LNCaP clone FGC (cell line): ENCODE data around the gene EDARADD.
"Not testable (repeated sequence)": the region's sequence is repeated elsewhere in the genome, so short reads cannot be mapped to it uniquely, and the experiment has no call there.

Source experiments
- DNase-seq: peaks from one replicate; pipeline ENCODE4 v3.0.0-alpha.2; 2011; ENCODE audit warnings: low read depth
- H3K4me3 ChIP-seq: 2 replicates; pipeline ENCODE4 v1.5.1; 2011; ENCODE audit warnings: mild to moderate bottlenecking, low read depth, low read length, control low read depth
- TF ChIP-seq, protein P1 (sequence below): IDR thresholded peaks from 2 replicates; pipeline ENCODE4 v1.5.1; 2012; ENCODE audit warnings: mild to moderate bottlenecking; ENCODE audit not compliant: control insufficient read depth, insufficient read depth; ENCODE audit errors: extremely low read depth

EDARADD gene

DNA sequence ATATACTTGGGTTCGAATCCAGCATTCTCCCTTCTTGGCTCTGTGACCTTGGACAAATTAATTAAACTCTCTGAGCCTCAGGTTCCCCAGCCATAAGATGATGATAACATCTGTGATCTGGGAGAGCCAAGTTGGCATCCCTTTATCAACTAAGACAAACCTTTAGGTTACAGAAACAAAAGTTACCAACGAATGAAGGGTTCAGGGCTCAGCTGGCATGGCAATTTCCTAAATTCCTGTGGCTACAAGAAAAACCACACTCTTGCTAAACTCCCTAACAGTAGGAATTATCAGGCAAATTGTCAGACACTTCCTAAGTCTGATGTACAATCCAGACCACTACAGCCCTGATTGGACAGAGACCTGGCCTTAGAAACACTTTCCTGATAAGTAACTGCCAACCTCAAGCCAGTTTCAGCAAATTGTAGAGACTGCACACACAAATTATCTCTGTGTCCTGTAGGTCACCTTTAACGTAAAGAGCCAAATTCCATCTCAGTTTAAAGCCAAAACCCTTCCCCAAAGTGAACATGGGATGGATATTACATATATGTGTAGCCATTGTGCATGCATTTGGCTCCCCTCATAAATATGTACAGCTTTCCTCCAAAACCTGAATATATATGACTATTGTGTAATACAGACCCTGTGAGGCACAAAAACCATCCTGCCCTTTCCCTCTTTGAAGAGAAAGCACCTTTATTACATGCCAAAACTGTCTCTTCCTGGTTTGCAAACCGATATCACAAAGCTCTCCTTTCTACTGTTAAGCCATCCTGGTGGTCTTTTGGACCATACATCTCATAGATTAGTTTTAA, 39.5 kb upstream of the EDARADD start:
- no peak for DNase-seq
- no peak overlapping the region for H3K4me3 ChIP-seq
- TF ChIP-seq, protein P1, sequence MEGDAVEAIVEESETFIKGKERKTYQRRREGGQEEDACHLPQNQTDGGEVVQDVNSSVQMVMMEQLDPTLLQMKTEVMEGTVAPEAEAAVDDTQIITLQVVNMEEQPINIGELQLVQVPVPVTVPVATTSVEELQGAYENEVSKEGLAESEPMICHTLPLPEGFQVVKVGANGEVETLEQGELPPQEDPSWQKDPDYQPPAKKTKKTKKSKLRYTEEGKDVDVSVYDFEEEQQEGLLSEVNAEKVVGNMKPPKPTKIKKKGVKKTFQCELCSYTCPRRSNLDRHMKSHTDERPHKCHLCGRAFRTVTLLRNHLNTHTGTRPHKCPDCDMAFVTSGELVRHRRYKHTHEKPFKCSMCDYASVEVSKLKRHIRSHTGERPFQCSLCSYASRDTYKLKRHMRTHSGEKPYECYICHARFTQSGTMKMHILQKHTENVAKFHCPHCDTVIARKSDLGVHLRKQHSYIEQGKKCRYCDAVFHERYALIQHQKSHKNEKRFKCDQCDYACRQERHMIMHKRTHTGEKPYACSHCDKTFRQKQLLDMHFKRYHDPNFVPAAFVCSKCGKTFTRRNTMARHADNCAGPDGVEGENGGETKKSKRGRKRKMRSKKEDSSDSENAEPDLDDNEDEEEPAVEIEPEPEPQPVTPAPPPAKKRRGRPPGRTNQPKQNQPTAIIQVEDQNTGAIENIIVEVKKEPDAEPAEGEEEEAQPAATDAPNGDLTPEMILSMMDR = no peak

DNA sequence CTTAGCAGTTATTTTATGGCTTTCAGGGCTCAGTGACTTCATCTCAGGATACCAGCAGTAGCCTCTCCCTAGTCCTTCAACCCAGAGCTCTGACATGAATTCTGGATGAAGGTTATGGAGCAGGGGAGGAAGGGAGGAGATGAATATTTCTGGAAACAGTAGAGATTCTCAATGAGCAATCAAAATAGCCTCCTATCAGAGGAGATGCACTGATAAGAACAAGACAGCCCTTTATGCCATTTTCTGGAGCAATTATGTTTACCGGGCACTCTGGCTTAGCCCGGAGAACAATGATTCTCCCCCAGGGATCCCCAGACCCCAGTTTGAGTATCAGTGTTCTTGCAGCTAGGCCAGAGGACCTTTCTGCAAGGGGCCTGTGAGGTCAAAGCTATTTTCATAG, 37.9 kb upstream of the EDARADD start:
- no peak overlapping the region for H3K4me3 ChIP-seq
- no peak for DNase-seq
- TF ChIP-seq, protein P1 = no peak

GRCh38 chr1:236361909-236362590, 32.0 kb upstream of the EDARADD start:
- no peak overlapping the region for H3K4me3 ChIP-seq
- no peak for DNase-seq
- TF ChIP-seq, protein P1 = no peak

- TF ChIP-seq, protein P1 = no peak
- no peak for DNase-seq
- no peak overlapping the region for H3K4me3 ChIP-seq
These were observed 30.8 kb upstream of the EDARADD start for GRCh38 chr1:236363237-236363636.

GRCh38 chr1:236365999-236366570, 28.0 kb upstream of the EDARADD start:
- TF ChIP-seq, protein P1 = no peak
- DNase-seq = no peak

GRCh38 chr1:236366681-236367080, 27.4 kb upstream of the EDARADD start:
- not testable (repeated sequence) for H3K4me3 ChIP-seq, DNase-seq

More at GRCh38 chr1:236365999-236366570, 28.0 kb upstream of the EDARADD start:
- no peak overlapping the region for H3K4me3 ChIP-seq

GRCh38 chr1:236370420-236370819, 23.7 kb upstream of the EDARADD start:
- TF ChIP-seq, protein P1 = no peak
- no peak overlapping the region for H3K4me3 ChIP-seq
- DNase-seq = no peak
